ENCODE results near the gene CTSD. TPM values are rescaled to one million over a fixed set of nuclear protein-coding genes. Genes with fewer than 3 reads are reported as not detected.
"Not testable (repeated sequence)": the region's sequence is repeated elsewhere in the genome, so short reads cannot be mapped to it uniquely, and the experiment has no call there.

Gene CTSD
- polyA plus RNA-seq (ENCODE audit: insufficient read depth in 1 of 5, insufficient read length in 5 of 5, low replicate concordance in 1 of 5), result 100 to 1,000 TPM in 4 of 5 donors, 10 to 100 TPM in 1; 97.8 to 192 (median 126) TPM
- long read RNA-seq, donor 1, transcript CTSD-201 (9 exons, 2,123 nt), result major isoform, 101 of 131 reads
- long read RNA-seq, donor 1, partial matches to known transcripts, result 28 of 131 reads
- long read RNA-seq, donor 1, other reads (novel, unspliced or antisense), result 0 of 131 reads
- long read RNA-seq, donor 2, transcript CTSD-201 (9 exons, 2,123 nt), result major isoform, 22 of 28 reads
- long read RNA-seq, donor 2, partial matches to known transcripts, result 5 of 28 reads
- long read RNA-seq, donor 2, other reads (novel, unspliced or antisense), result 0 of 28 reads
- long read RNA-seq, donor 3, transcript CTSD-201 (9 exons, 2,123 nt), result major isoform, 38 of 45 reads
- long read RNA-seq, donor 3, partial matches to known transcripts, result 6 of 45 reads
- long read RNA-seq, donor 3, other reads (novel, unspliced or antisense), result 0 of 45 reads
- long read RNA-seq, donor 4, transcript CTSD-201 (9 exons, 2,123 nt), result major isoform, 47 of 62 reads
- long read RNA-seq, donor 4, partial matches to known transcripts, result 15 of 62 reads
- long read RNA-seq, donor 4, other reads (novel, unspliced or antisense), result 0 of 62 reads
- long read RNA-seq, donor 5, transcript CTSD-201 (9 exons, 2,123 nt), result major isoform, 38 of 55 reads
- long read RNA-seq, donor 5, partial matches to known transcripts, result 17 of 55 reads
- long read RNA-seq, donor 5, other reads (novel, unspliced or antisense), result 0 of 55 reads
- long read RNA-seq, donor 6, transcript CTSD-201 (9 exons, 2,123 nt), result major isoform, 106 of 148 reads
- long read RNA-seq, donor 6, partial matches to known transcripts, result 40 of 148 reads
- long read RNA-seq, donor 6, other reads (novel, unspliced or antisense), result 0 of 148 reads
- long read RNA-seq, donor 7, transcript CTSD-201 (9 exons, 2,123 nt), result major isoform, 52 of 101 reads
- long read RNA-seq, donor 7, partial matches to known transcripts, result 49 of 101 reads
- long read RNA-seq, donor 7, other reads (novel, unspliced or antisense), result 0 of 101 reads
- long read RNA-seq, donor 8, transcript CTSD-201 (9 exons, 2,123 nt), result major isoform, 17 of 23 reads
- long read RNA-seq, donor 8, partial matches to known transcripts, result 6 of 23 reads
- long read RNA-seq, donor 8, other reads (novel, unspliced or antisense), result 0 of 23 reads

GRCh38 chr11:1763796-1764661 is at the start of gene CTSD:
TSS of gene CTSD (minus strand) at chr11:1763927. CDS start at chr11:1763859, 68 bp downstream.
- DNase-seq, result peak; percentile 73 to 80

GRCh38 chr11:1813356-1813755 is 49.6 kb upstream of the CTSD start:
- DNase-seq, result not testable (repeated sequence)

DNA sequence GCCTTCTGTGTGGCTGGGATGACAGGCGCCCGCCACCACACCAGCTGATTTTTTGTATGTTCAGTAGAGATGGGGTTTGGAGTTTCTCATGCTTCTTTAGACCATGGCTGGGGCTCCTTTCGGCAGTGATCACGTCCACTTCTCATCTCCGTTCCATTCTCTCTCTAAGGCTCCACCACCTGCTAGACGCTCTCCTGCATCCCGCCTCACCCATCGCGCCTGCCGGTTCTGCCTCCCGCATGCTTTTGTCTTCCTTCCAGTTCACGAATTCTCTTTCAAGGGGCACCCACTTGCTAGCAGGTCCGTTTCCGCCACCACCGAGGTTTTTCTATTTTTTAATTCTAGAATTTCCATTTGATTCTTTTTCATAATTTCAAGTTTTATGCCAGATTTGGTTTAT is 49.1 kb upstream of the CTSD start:
- DNase-seq, result no peak

DNA sequence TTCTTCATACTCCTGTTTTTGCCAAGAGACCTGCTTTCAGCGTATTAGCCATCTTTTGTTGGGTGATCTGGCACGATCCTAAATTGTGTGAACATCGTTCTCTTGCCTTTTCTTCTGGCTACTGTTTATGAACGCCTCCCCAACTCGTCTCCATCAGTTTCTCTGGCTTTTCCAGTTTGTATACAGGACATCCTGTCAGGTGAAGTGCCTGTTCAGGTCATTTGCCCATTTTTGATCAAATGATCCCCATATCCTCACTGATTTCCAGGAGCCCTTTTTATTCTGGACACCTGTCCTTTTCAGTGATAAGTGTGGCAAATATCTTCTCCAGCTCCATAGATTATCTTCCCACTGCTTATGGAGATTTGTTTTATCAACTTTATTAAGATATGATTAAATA is 48.5 kb upstream of the CTSD start:
- no peak for DNase-seq

- no peak for DNase-seq
Measured at GRCh38 chr11:1810761-1811160, 47.0 kb upstream of the CTSD start.

- no peak for DNase-seq
Measured at GRCh38 chr11:1807264-1807995, 43.7 kb upstream of the CTSD start.

DNA sequence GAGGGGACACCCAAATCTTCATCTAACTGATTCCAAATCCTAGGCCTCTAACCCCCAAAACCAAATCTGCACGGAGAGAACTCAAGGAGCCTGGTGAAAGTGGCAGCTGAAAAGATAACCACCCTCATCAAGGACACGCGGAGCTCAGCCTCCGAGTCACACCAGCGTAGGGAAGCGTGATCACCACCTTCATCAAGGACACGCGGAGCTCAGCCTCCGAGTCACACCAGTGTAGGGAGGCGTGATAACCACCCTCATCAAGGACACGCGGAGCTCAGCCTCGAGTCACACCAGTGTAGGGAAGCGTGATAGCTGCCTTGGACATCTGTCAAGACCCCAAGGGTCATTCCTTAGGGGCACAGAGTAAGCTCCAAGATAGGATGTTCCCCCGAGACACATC is 41.8 kb upstream of the CTSD start:
- no peak for DNase-seq

DNA sequence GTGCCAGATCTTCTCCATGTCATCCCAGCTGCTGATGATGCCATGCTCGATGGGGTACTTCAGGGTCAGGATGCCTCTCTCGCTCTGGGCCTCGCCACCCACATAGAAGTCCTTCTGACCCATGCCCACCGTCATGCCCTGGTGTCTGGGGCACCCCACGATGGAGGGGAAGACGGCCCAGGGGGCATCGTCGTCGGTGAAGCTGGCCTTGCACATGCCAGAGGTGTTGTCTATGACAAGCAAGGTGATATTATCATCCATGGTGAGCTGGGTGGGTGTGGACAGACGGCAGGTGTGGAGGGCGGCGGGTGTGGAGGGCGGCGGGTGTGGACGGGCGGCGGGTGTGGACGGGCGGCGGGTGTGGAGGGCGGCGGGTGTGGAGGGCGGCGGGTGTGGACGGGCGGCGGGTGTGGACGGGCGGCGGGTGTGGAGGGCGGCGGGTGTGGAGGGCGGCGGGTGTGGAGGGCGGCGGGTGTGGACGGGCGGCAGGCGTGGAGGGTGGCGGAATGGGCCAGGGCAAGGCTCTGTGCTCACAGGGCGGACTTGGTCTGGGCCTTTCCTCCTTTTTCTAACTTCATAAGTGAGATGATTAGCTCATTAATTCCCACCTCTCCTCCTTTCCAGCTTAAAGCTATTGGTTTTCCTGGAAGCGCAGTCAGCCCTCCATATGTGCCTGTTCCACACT is 40.2 kb upstream of the CTSD start:
- not testable (repeated sequence) for DNase-seq

GRCh38 chr11:1803246-1803645 is 39.5 kb upstream of the CTSD start:
- DNase-seq, result no peak

DNA sequence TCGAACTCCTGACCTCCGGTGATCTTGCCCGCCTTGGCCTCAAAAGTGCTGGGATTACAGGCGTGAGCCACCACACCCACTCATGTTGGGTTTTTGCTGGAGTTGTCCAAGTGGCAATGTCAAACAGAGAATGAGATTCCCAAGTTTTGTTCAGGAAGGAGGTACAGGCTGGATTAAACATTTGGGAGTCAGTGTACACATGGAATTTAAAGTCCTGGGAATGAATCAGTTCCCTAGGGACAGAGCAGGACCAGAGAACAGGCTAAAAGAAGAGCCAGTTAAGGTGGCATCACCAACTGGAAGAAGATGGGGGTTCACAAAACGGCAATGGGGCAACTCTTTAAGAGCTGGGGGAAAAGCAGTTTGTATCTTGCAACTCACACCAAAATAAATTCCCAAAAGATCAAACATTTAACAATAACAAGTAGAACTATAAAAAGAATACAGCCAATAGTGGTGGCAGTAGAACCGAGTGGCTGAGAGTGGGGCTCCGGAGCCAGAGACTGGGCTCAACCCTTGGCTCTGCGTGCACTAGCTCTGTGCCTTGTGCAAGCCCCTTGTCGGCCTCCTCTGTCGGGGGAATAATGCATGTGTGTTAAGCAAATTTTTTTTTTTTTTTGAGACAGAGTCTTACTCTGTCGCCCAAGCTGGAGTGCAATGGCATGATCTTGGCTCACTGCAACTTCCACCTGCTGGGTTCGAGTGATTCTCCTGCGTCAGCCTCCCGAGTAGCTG is 33.8 kb upstream of the CTSD start:
- no peak for DNase-seq

GRCh38 chr11:1796413-1797011 is 32.8 kb upstream of the CTSD start:
- DNase-seq, result no peak

GRCh38 chr11:1793081-1793480 is 29.4 kb upstream of the CTSD start:
- DNase-seq, result no peak

DNA sequence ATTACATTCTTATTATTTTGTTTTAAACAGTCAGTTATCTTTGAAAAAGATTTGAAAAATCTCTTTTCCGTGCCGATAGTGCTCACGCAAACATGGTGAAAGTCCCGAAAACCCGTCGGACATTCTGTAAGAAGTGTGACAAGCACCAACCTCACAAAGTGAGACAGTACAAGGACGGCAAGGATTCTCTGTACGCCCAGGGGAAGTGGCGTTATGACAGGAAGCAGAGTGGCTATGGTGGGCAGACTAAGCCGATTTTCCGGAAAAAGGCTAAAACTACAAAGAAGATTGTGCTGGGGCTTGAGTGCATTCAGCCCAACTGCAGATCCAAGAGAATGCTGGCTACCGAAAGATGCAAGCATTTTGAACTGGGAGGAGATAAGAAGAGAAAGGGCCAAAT is 28.7 kb upstream of the CTSD start:
- no peak for DNase-seq

- DNase-seq, result no peak
Measured at GRCh38 chr11:1791912-1792311, 28.2 kb upstream of the CTSD start.

DNA sequence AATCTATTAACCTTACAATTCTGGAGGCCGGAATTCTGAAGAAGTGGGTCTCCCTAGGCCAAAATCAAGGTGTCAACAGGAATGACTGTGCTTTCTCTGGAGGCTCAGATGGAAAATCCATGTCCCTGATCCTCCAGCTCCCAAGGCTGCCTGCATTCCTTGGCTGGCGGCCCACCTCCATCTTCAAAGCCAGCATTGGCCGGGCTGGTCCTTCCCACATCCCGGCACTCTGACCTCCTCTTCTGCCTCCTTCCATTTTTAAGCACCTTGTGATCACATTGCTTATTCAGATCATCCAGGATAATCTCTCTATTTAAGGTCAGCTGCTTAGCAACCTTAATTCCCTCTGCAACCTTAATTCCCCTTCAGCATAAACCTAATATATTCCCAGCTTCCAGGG is 22.7 kb upstream of the CTSD start:
- DNase-seq, result no peak

DNA sequence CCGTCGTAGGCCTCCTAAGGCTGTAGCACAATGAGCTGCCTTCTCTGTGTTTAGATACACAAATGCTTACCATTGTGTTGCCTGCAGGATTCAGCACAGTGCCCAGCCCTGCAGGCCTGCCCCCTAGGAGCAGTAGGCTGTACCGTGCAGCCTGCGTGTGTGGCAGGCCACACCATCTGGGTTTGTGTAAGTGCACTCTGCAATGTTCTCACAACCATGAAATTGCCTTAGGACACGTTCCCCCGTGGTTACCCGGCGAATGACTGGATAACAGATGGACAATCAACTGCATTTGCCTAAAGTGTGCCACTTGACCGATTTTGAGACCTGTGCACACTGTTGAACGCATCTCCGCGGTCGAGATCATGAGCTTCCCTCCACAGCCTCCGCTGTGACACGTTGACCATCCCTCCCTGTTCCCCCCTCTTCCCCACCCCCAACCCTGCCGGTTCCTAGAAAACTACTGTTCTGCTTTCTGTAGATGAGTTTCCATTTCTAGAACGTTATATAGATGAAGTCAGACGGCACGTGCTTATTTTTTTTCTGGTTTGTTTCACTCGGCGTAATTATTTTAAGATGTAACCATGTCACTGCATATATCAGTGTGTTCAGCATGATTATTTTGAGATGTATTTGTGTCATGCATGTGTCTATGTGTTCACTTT is 22.2 kb upstream of the CTSD start:
- no peak for DNase-seq

DNA sequence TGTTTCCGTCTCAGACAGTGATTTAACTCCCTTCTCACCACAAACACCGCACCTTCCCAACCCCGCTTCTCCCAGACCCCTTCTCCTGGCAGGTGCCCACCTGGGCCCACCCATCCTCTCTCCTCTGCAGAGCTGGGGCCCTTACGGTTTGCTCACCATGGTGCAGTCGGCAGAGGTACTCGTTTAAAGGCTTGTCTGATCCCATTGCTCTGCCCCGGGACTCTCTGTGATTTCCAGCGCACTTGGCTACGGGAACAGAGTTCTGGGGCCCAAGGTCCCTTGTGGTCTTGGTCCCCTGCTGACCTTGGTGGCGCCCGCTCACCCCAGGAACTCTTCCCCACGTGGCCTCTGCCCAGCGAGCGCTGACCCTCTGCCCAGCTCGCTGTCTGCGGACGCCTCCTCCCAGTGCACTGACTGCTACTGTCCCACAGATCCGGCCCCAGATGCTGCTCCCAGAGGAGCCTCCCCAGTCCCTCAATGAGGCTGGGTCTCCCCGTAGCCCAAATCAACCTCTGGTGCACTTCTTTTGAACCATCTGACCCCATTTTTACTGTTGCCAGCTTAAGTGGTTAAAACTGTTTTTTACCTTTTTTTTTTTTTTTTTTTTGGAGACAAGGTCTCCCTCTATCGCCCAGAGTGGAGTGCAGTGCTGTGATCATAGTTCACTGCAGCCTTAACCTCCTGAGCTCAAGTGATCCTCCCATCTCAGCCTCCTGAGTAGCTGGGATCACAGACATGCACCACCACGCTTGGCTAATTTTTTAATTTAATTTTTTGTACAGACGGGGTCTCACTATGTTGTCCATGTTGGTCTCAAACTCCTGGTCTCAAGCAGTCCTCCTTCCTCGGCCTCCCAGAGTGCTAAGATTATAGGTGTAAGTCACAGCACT is 21.3 kb upstream of the CTSD start:
- DNase-seq, result no peak
